HUES48 (cell line): ENCODE data around the gene BORCS5.

Experiments used
- H3K27ac ChIP-seq: one replicate; pipeline ENCODE4 v1.7.0; 2013; ENCODE audit warnings: low read depth, low read length, inconsistent platforms
- H3K27me3 ChIP-seq: 2 replicates; pipeline ENCODE4 v1.6.1; 2013; ENCODE audit warnings: mild to moderate bottlenecking, low read length; ENCODE audit not compliant: control insufficient read depth, insufficient read depth
- H3K36me3 ChIP-seq: 2 replicates; pipeline ENCODE4 v1.6.1; 2013; ENCODE audit warnings: low read length; ENCODE audit not compliant: control insufficient read depth, insufficient read depth
- H3K4me1 ChIP-seq: 2 replicates; pipeline ENCODE4 v1.6.1; 2013; ENCODE audit warnings: mild to moderate bottlenecking, low read length; ENCODE audit not compliant: control insufficient read depth, insufficient read depth
- H3K4me3 ChIP-seq: 2 replicates; pipeline ENCODE4 v1.5.1; 2013; ENCODE audit warnings: mild to moderate bottlenecking, low read depth, low read length
- H3K9ac ChIP-seq: 2 replicates; pipeline ENCODE4 v1.6.1; 2013; ENCODE audit warnings: mild to moderate bottlenecking, low read depth, low read length, moderate library complexity
- H3K9me3 ChIP-seq: 2 replicates; pipeline ENCODE4 v1.6.1; 2013; ENCODE audit warnings: low read length; ENCODE audit not compliant: control insufficient read depth, insufficient read depth

The BORCS5 gene

DNA sequence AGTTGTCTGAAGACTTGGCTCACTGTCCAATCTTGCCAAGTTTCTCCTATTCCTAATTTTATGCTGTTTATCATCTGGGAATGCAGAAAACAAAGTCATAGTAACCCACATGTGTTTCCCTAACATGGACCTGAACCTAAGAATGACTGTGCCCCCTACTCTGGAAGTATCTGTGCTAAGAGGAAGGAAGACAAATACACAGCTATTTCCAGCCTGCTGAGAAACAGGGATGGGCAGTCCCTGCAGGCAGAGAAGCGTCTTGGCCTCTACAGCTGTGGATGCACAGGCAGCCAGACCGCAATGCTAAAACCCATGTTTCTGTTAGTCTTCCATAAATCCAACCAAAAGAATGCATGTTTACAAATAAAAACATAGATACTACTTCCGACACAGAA lies 149.6 kb downstream of the BORCS5 start:
- Histone ChIP-seq H3K9ac (no peak overlapping the region), H3K4me3 (no peak overlapping the region), H3K27me3 (no peaks in the 10 kb centered on the region), H3K4me1 (peaks cover 47% of the 10 kb centered on the region), H3K9me3 (no peaks in the 10 kb centered on the region), H3K27ac (no peak overlapping the region), H3K36me3 (no peaks in the 10 kb centered on the region)

DNA sequence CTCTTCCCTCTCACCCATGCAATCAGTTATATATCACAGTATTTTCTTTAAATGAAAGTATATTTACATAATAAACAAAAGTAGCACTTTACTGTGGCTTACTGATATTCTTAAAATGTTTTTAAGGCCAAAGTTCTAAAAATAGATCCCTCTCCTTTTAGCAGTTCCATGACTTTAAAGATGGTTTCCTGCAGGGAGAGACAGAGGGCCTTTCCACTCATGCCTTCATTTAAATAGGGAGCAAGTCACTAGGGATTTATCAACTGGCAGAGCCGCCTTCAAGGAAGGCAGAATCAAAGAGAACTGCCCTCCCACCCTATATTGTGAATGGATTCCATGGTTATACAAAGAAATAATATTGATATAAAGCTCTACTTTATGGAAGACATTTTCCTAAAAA lies 150.2 kb downstream of the BORCS5 start:
- H3K9me3 ChIP-seq: no peaks in the 10 kb centered on the region
- no peak overlapping the region for H3K9ac ChIP-seq
- H3K27ac ChIP-seq: no peak overlapping the region
- no peaks in the 10 kb centered on the region for H3K27me3 ChIP-seq
- H3K4me1 ChIP-seq: peaks cover 47% of the 10 kb centered on the region
- H3K4me3 ChIP-seq: no peak overlapping the region
- H3K36me3 ChIP-seq: peaks cover 6% of the 10 kb centered on the region; the same call in 1 of the 2 replicates

DNA sequence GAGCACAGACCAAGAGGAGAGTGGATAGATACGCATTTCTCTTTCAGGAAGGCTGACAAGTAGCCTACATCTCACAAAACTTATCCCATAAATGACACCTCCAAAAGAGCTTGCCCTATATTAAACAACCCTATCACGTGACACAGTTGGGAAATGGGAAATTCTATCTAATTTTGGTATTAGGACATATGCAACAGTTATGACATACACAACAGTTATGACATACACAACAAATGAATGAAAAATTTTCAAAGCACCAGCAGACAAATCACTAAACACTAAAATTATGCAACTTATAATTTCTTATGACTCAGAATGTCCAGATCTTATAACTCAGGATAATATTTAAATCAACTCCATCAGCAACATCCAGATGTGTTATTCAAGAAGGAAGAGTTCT lies 151.7 kb downstream of the BORCS5 start:
- Histone ChIP-seq H3K4me1 (peaks cover 48% of the 10 kb centered on the region), H3K27ac (no peak overlapping the region), H3K9me3 (no peaks in the 10 kb centered on the region), H3K9ac (no peak overlapping the region), H3K36me3 (peaks cover 21% of the 10 kb centered on the region; the same call in 1 of the 2 replicates), H3K4me3 (no peak overlapping the region), H3K27me3 (no peaks in the 10 kb centered on the region)

DNA sequence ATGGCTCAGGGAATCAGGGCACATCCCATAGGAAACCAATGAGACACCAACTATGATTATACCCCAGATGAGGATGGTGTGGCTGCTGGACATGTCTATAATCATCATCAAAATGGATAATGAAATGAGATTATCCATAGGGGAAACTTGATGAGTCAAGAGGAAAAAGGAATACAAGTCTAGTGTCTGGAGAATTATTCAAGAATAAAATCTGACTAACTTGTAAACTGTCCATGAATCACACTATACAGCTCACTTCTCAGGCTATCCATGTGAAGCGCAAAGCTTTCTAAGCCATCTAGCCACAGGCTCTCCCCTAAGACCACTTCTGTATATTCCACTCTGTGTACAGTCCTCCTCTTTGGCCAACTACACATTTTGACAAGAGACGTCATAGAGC lies 153.3 kb downstream of the BORCS5 start:
- H3K27ac ChIP-seq: no peak overlapping the region
- peaks cover 53% of the 10 kb centered on the region for H3K4me1 ChIP-seq
- H3K36me3 ChIP-seq: peaks cover 30% of the 10 kb centered on the region
- no peaks in the 10 kb centered on the region for H3K27me3 ChIP-seq
- no peak overlapping the region for H3K9ac ChIP-seq
- no peaks in the 10 kb centered on the region for H3K9me3 ChIP-seq
- no peak overlapping the region for H3K4me3 ChIP-seq

DNA sequence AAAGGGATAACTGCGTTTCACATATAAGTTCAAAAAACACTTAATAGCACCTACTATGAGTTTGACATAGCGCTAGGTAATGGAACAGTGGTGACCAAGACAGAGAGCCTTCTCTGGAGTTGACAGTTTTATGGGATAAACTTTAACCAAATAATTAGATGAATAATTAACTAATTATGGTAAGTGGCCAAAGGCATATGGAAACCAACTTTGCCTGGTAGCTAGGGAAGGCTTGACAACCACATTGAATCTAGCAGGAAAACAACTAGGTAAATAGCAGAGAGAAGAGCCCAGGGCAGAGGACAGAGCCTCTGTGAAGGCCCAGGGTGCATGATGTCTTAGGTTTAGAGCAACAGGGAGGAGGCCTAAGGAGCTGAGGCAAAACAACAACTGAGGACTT lies 153.7 kb downstream of the BORCS5 start:
- Histone ChIP-seq H3K27me3 (no peaks in the 10 kb centered on the region), H3K4me1 (peaks cover 50% of the 10 kb centered on the region), H3K36me3 (peaks cover 30% of the 10 kb centered on the region), H3K9me3 (no peaks in the 10 kb centered on the region), H3K9ac (no peak overlapping the region), H3K4me3 (no peak overlapping the region), H3K27ac (no peak overlapping the region)

GRCh38 chr12:12511021-12511783 lies 154.3 kb downstream of the BORCS5 start:
- peaks cover 43% of the 10 kb centered on the region for H3K4me1 ChIP-seq
- H3K27ac ChIP-seq: no peak overlapping the region
- H3K4me3 ChIP-seq: no peak overlapping the region
- H3K36me3 ChIP-seq: peaks cover 33% of the 10 kb centered on the region
- no peaks in the 10 kb centered on the region for H3K9me3 ChIP-seq
- H3K27me3 ChIP-seq: no peaks in the 10 kb centered on the region
- no peak overlapping the region for H3K9ac ChIP-seq

GRCh38 chr12:12511895-12512711 lies 155.2 kb downstream of the BORCS5 start:
- Histone ChIP-seq H3K27ac (no peak overlapping the region), H3K36me3 (peaks cover 41% of the 10 kb centered on the region), H3K9me3 (no peaks in the 10 kb centered on the region), H3K27me3 (no peaks in the 10 kb centered on the region), H3K4me1 (peaks cover 34% of the 10 kb centered on the region), H3K9ac (no peak overlapping the region), H3K4me3 (no peak overlapping the region)

DNA sequence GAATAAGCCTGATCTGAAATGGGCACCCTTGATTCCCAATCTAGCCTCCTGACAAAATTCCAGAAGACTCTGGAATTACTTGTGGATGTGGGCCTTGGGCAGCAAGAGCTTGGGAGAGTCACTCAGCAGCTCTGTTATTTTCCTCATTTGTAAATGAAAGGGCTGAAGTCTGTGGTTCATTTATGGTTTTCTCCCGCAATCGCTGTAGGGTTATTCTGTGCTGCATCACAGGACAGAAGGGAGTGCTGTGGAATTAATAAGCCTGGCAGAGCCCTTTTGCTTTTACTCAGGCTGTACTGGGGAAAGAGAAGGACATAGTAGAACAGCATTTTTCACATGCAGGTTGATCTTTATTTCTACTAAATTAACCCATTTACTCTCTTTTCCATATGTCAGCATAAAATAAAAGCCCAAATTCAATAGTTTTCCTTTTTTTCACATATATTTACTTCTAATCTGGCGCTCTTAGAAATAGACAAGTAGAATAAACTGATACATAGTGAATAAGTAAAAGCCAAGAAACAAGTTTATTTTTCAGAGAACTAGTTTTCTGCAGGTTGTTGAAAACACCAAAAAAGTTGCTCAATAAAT lies 156.6 kb downstream of the BORCS5 start:
- H3K36me3 ChIP-seq: peaks cover 54% of the 10 kb centered on the region
- H3K4me3 ChIP-seq: no peak overlapping the region
- no peak overlapping the region for H3K9ac ChIP-seq
- peaks cover 25% of the 10 kb centered on the region for H3K4me1 ChIP-seq
- no peaks in the 10 kb centered on the region for H3K27me3 ChIP-seq
- H3K9me3 ChIP-seq: no peaks in the 10 kb centered on the region
- H3K27ac ChIP-seq: no peak overlapping the region

DNA sequence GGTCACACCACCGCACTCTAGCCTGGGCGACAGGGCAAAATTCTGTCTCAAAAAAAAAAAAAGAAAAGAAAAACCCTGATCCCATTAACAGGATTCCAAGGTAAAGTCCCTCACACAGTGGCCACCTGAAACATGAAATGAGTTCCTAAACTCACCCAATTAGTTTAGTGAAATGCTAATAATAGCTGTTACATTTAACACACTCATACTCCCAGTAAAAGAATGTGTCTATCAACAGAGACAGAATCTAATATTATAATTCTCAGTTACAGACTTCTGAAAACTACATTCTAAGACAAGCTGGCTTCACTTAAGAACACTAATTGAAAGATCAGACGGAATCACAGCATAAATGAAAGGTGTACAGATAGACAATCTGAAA lies 161.6 kb downstream of the BORCS5 start:
- H3K36me3 ChIP-seq: peaks cover 62% of the 10 kb centered on the region
- no peak overlapping the region for H3K9ac ChIP-seq
- no peak overlapping the region for H3K4me3 ChIP-seq
- peak overlapping the region; percentile 56 for H3K27ac ChIP-seq
- peaks cover 50% of the 10 kb centered on the region for H3K4me1 ChIP-seq
- H3K27me3 ChIP-seq: no peaks in the 10 kb centered on the region
- H3K9me3 ChIP-seq: no peaks in the 10 kb centered on the region

DNA sequence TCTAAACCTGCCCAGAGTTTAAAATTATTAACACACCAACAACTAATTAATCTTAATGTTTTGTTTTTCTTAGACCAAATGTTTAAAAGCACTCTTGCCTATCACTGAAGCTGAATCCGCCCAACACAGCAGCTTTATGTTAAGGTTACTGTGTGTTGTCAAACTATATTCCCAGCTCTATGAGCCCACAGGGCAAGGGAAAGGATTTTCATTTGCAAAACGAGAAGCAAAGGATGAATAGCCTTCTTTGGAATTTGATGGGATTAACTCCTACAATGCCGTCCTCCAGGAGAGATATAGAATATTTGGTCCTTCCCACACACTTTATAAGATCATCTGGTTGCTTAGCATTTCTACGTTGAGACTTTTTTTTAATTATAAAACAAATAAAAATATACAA lies 162.0 kb downstream of the BORCS5 start:
- Histone ChIP-seq H3K27ac (peak overlapping the region; percentile 56), H3K4me3 (no peak overlapping the region)

More for the DNA sequence above, 162.0 kb downstream of the BORCS5 start:
- H3K27me3 ChIP-seq: no peaks in the 10 kb centered on the region
- peaks cover 45% of the 10 kb centered on the region for H3K4me1 ChIP-seq
- H3K9me3 ChIP-seq: no peaks in the 10 kb centered on the region
- no peak overlapping the region for H3K9ac ChIP-seq
- peaks cover 60% of the 10 kb centered on the region for H3K36me3 ChIP-seq
